ENCODE results near the gene C6orf141. TPM values are rescaled to one million over a fixed set of nuclear protein-coding genes. Genes with fewer than 3 reads are reported as not detected.

Gene C6orf141
- total RNA-seq, 2 donors from 2014 or later = 0.81 to 1.7 TPM

GRCh38 chr6:49570474-49571079 is 20.1 kb downstream of the C6orf141 start:
- no peaks in the 10 kb centered on the region for H3K36me3 ChIP-seq (ENCODE audit: control insufficient read depth, insufficient read depth, low read length)
- TF ChIP-seq CTCF (conservative IDR thresholded peaks at IDR 0.05) = peak; percentile 13
- peaks cover 11% of the 10 kb centered on the region for H3K4me1 ChIP-seq (ENCODE audit: control insufficient read depth, insufficient read depth, low read length)
- Mint-ChIP-seq H3K27me3 (ENCODE audit: insufficient read depth) (peaks cover 70% of the 10 kb centered on the region), H3K4me3 (no peak overlapping the region), H3K9me3 (peaks cover 4% of the 10 kb centered on the region), H3K36me3 (ENCODE audit: low read depth) (no peaks in the 10 kb centered on the region), H3K4me1 (peaks cover 19% of the 10 kb centered on the region), H3K27ac (no peak overlapping the region)
- no peak overlapping the region for H3K9ac ChIP-seq (ENCODE audit: extremely low read depth, low read length, poor library complexity, severe bottlenecking)
- no peak for DNase-seq
- H3K4me3 ChIP-seq (ENCODE audit: low read length) = no peak overlapping the region
- H3K27ac ChIP-seq (ENCODE audit: low read depth, low read length) = no peak overlapping the region
- WGBS, 2 experiments (ENCODE audit: insufficient coverage in 1 of 2, insufficient read length in 1 of 2) = 87 to 90% methylated on average over 3 to 6 of the region's 6 CpGs
- H3K9me3 ChIP-seq (ENCODE audit: control insufficient read depth, low read length) = peaks cover 4% of the 10 kb centered on the region
- H3K27me3 ChIP-seq (ENCODE audit: control insufficient read depth, insufficient read depth, low read length, poor library complexity, severe bottlenecking) = peaks cover 4% of the 10 kb centered on the region

GRCh38 chr6:49576618-49577017 is 26.1 kb downstream of the C6orf141 start:
- Histone ChIP-seq H3K36me3 (ENCODE audit: control insufficient read depth, insufficient read depth, low read length) (no peaks in the 10 kb centered on the region), H3K4me1 (ENCODE audit: control insufficient read depth, insufficient read depth, low read length) (no peaks in the 10 kb centered on the region), H3K9ac (ENCODE audit: extremely low read depth, low read length, poor library complexity, severe bottlenecking) (no peak overlapping the region), H3K27me3 (ENCODE audit: control insufficient read depth, insufficient read depth, low read length, poor library complexity, severe bottlenecking) (no peaks in the 10 kb centered on the region), H3K27ac (ENCODE audit: low read depth, low read length) (no peak overlapping the region), H3K9me3 (ENCODE audit: control insufficient read depth, low read length) (no peaks in the 10 kb centered on the region), H3K4me3 (ENCODE audit: low read length) (no peak overlapping the region)
- Mint-ChIP-seq H3K36me3 (ENCODE audit: low read depth) (no peaks in the 10 kb centered on the region), H3K4me1 (no peaks in the 10 kb centered on the region), H3K9me3 (no peaks in the 10 kb centered on the region), H3K27me3 (ENCODE audit: insufficient read depth) (peaks cover 41% of the 10 kb centered on the region), H3K4me3 (no peak overlapping the region), H3K27ac (no peak overlapping the region)
- WGBS, 2 experiments (ENCODE audit: insufficient coverage in 1 of 2, insufficient read length in 1 of 2) = 88% methylated on average over 1 of the region's 1 CpG; no CpG with 5 or more reads in 1 of the 2 experiments
- no peak for TF ChIP-seq CTCF (conservative IDR thresholded peaks at IDR 0.05)
- no peak for DNase-seq

- H3K27me3 Mint-ChIP-seq (ENCODE audit: insufficient read depth) = peaks cover 18% of the 10 kb centered on the region
- Histone ChIP-seq H3K27me3 (ENCODE audit: control insufficient read depth, insufficient read depth, low read length, poor library complexity, severe bottlenecking) (no peaks in the 10 kb centered on the region), H3K4me3 (ENCODE audit: low read length) (no peak overlapping the region)
Measured at GRCh38 chr6:49579649-49580048, 29.2 kb downstream of the C6orf141 start.

More at GRCh38 chr6:49579649-49580048, 29.2 kb downstream of the C6orf141 start:
- H3K36me3 ChIP-seq (ENCODE audit: control insufficient read depth, insufficient read depth, low read length) = no peaks in the 10 kb centered on the region
- Mint-ChIP-seq H3K4me1 (no peaks in the 10 kb centered on the region), H3K27ac (no peak overlapping the region), H3K9me3 (no peaks in the 10 kb centered on the region), H3K4me3 (no peak overlapping the region), H3K36me3 (ENCODE audit: low read depth) (no peaks in the 10 kb centered on the region)
- no peak overlapping the region for H3K9ac ChIP-seq (ENCODE audit: extremely low read depth, low read length, poor library complexity, severe bottlenecking)
- no peaks in the 10 kb centered on the region for H3K9me3 ChIP-seq (ENCODE audit: control insufficient read depth, low read length)
- H3K27ac ChIP-seq (ENCODE audit: low read depth, low read length) = no peak overlapping the region
- no peaks in the 10 kb centered on the region for H3K4me1 ChIP-seq (ENCODE audit: control insufficient read depth, insufficient read depth, low read length)
- DNase-seq = no peak
- no peak for TF ChIP-seq CTCF (conservative IDR thresholded peaks at IDR 0.05)
